GM19099 (cell line): Measurements from ENCODE around the gene FRS2.

Experiments
- POLR2A ChIP-seq: IDR thresholded peaks from 3 replicates; pipeline ENCODE4 v1.6.1; 2011; ENCODE audit warnings: low read depth; ENCODE audit not compliant: insufficient read length; ENCODE audit errors: extremely low read depth

FRS2 gene

GRCh38 chr12:69563166-69563762, 93.1 kb downstream of the FRS2 start:
- TF ChIP-seq POLR2A: no peak

DNA sequence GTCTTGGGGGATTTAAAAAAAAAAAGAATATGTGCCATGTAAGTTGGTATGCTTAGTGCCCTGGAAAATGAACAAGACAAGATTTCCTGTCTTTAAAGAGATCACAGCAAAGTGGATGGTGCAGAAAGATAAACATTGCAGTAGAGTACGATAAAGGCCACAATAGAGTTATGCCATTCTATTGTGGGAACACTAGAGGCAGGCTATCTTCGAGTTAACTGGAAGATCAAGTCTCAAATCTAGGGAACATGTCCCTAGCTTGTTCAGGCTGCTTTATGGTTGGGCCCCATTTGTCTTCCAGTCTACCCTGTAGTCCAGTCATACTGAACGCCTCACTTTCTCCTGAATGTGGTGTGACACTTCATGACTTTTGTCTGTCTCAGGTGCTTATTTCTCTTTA, 96.4 kb downstream of the FRS2 start:
- TF ChIP-seq POLR2A: no peak

- no peak for TF ChIP-seq POLR2A
These were observed 99.0 kb downstream of the FRS2 start for GRCh38 chr12:69569236-69569635.

DNA sequence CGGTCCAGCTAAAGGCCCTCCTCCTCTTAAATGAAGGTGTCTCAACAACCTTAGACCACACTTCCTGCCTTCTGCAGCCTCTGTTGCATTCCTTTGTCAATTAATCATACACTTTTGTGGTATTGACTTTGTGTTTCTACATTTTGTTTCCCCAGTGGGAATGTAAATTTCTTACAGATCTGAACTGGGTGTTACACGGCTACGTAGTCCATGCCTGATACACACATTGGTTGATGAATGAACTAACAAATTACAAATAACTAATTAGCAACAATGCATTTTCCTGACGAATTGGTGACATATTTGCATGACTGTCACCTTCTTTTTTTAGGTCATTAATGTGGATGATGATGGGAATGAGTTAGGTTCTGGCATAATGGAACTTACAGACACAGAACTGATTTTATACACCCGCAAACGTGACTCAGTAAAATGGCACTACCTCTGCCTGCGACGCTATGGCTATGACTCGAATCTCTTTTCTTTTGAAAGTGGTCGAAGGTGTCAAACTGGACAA, 99.9 kb downstream of the FRS2 start:
- TF ChIP-seq POLR2A: no peak

- no peak for TF ChIP-seq POLR2A
These were observed 100.6 kb downstream of the FRS2 start for GRCh38 chr12:69570545-69571399.

- TF ChIP-seq POLR2A: no peak
These were observed 105.2 kb downstream of the FRS2 start for GRCh38 chr12:69575346-69575745.

DNA sequence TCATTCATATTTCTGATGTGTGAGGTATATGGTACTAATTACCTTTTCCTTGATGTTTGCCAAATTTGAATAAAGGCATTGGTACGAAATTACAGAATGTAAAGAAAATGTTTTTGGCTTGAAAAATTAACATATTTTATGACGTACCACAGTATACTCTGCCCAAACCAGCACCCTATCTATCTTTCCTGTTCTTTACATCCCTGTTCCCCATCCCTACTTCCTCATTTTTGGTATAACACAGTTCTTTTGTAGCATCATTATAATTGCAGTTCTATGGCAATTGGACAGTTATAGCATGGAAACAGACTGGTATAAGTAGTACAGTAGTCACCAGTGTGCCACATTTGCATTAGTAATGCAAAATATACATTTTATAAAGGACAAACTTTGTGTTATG, 108.1 kb downstream of the FRS2 start:
- no peak for TF ChIP-seq POLR2A

GRCh38 chr12:69579029-69579428, 108.8 kb downstream of the FRS2 start:
- TF ChIP-seq POLR2A: no peak

DNA sequence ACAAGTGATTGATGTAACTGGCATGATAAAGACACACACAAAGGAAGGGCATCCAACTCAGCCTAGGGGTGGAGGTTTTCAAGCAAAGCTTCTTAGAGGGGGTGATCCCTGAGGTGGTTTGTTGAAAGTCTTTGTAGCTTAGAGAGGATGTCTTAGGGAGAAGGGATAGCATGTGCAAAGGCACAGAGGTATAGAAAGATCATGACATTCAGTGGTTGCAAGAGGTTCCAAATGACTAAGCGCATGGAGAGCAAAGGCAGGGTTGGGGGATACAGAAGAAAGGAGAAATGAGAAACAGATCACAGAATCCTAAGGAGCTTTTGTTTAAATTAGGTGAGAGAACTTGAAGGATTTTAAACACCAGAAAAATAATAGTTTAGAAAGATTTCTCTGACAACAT, 109.9 kb downstream of the FRS2 start:
- TF ChIP-seq POLR2A: no peak

- TF ChIP-seq POLR2A: no peak
These were observed 113.0 kb downstream of the FRS2 start for GRCh38 chr12:69583203-69583602.

DNA sequence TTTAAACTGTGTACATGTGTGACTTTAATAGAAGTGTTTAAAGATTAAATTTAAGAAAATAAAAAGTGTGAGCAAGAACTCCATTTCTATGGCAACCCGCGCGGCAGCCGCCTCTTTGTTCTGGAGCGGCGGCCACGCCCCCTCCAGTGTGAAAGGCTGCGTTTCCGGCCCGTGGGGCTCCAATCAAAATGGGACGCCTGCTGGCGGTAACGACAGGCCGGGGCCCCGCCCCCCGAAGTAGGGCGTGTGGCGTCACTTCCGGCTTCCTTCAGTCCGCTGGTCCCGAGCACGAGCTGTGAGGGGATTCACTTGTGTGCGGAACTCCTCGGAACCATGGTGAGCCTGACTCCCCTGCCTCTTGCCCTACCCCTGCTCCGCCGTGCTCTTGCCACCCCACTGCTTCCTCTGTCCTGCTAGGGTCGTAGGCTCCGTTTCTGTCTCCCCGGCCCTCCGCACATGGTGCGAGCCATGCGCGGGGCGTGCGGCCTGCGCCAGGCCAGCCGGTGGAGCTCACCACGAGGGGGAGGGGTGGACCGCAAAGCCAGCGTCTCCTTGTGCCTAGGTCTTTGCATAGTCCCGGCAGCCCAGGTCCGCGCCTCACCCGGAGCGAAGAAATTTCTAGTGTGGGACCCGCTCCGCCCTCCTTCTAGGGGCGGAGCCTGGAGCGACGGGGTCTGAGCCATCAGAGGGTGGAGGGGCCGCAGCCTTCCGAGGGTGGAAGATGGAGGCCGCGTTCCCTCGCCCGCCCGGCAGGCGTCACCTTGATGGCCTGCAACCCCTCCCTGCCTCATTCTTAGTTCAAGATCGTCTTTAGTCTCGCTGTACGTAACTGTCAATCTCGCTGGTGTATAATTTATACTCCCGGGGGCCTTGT, 115.2 kb downstream of the FRS2 start, which contains the start of gene CCT2:
TSS of gene CCT2 (plus strand) at position 271 of the 874 bp plus-strand sequence. CDS start at position 334, 63 bp downstream.
- peak; percentile 96 for TF ChIP-seq POLR2A

DNA sequence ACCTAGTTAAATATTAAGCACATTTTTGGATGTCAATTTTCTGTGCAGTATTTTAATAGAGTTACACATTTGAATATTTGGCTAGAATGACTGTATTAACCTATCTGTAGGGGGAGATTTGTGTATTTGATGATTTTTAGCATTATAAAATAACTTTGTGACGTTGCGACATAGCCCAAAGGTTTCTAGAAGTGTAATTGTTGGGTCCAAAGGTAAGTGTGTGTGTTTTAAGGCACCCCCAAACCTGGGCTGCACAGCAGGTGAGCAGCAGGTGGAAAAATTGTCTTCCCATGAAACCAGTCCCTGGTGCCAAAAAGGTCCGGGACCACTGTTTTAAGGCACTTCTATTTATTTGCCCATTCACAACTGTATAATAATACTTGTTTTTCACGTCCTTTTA, 118.3 kb downstream of the FRS2 start:
- TF ChIP-seq POLR2A: no peak

- TF ChIP-seq POLR2A: no peak
These were observed 118.9 kb downstream of the FRS2 start for GRCh38 chr12:69589082-69589481.

- TF ChIP-seq POLR2A: no peak
These were observed 125.5 kb downstream of the FRS2 start for GRCh38 chr12:69595689-69596088.

DNA sequence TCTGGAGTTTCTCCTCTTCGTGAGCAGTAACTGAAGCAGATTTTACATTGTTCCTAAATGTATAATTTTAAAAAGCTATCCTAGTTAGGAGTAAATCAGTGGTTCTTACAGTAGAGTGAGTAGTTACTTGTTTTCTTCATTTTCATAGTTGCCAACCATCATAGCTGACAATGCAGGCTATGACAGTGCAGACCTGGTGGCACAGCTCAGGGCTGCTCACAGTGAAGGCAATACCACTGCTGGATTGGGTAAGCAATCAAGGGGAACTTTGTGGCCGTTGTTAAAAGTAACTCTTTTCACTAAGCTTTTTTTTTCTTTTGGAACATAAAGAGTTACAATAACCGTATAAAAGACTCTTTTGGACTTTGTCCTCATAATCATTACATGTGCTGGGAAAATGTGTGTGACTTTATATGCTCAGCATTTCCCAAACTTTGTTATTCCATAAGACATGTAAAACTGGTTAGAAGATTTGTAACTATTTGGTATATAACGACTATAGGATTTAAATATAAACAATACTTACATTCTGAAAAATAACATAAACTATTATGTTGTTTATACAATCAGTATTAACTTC, 128.1 kb downstream of the FRS2 start:
- no peak for TF ChIP-seq POLR2A
